NCI-H1930 (cell line): Measurements from ENCODE around the gene SH3RF3.

Source experiments
- DNase-seq, 2 experiments: peaks; one replicate each; lab custom pipeline; 2025; lab: John Stamatoyannopoulos, UW

The SH3RF3 gene

GRCh38 chr2:109353806-109354745, 225.1 kb downstream of the SH3RF3 start:
- DNase-seq = no peak

- DNase-seq = no peak
Observed at GRCh38 chr2:109355192-109355843, 226.3 kb downstream of the SH3RF3 start.

- no peak for DNase-seq
Observed at GRCh38 chr2:109356324-109357035, 227.5 kb downstream of the SH3RF3 start.

- no peak for DNase-seq
Observed at GRCh38 chr2:109364217-109364616, 235.2 kb downstream of the SH3RF3 start.

GRCh38 chr2:109365131-109365530, 236.1 kb downstream of the SH3RF3 start:
- DNase-seq = no peak

- no peak for DNase-seq
Observed at GRCh38 chr2:109367683-109368082, 238.7 kb downstream of the SH3RF3 start.

- no peak for DNase-seq
Observed at GRCh38 chr2:109368798-109369197, 239.8 kb downstream of the SH3RF3 start.

- no peak for DNase-seq
Observed at GRCh38 chr2:109369671-109370191, 240.7 kb downstream of the SH3RF3 start.

GRCh38 chr2:109370399-109371035, 241.5 kb downstream of the SH3RF3 start:
- DNase-seq = no peak

- no peak for DNase-seq
Observed at GRCh38 chr2:109371481-109372170, 242.6 kb downstream of the SH3RF3 start.

GRCh38 chr2:109372171-109372568, 243.2 kb downstream of the SH3RF3 start:
- no peak for DNase-seq

GRCh38 chr2:109372614-109373013, 243.6 kb downstream of the SH3RF3 start:
- no peak for DNase-seq

- DNase-seq = no peak
Observed at GRCh38 chr2:109373791-109374547, 245.0 kb downstream of the SH3RF3 start.

- DNase-seq = no peak
Observed at GRCh38 chr2:109374548-109375130, 245.6 kb downstream of the SH3RF3 start.

- DNase-seq = no peak
Observed at GRCh38 chr2:109375131-109375561, 246.1 kb downstream of the SH3RF3 start.

- DNase-seq = no peak
Observed at GRCh38 chr2:109375656-109376055, 246.7 kb downstream of the SH3RF3 start.

GRCh38 chr2:109376115-109376514, 247.1 kb downstream of the SH3RF3 start:
- DNase-seq = no peak

- no peak for DNase-seq
Observed at GRCh38 chr2:109376796-109377495, 247.9 kb downstream of the SH3RF3 start.

- no peak for DNase-seq
Observed at GRCh38 chr2:109377976-109378375, 249.0 kb downstream of the SH3RF3 start.
